Trophoblast cell (in vitro differentiated cells and primary cell): Measurements from ENCODE around the gene RECK.
A peak's percentile ranks its signal among the peaks of the same experiment; 100 is the strongest.

ENCODE experiments used
- DNase-seq, 2 donors: peaks; one replicate each; pipeline ENCODE4 v3.0.0-alpha.2; 2016
- H2AFZ ChIP-seq: 2 replicates; pipeline ENCODE4 v1.6.1; 2013; ENCODE audit warnings: low read length, moderate library complexity, mild to moderate bottlenecking; ENCODE audit not compliant: insufficient read depth, poor library complexity
- H2AK5ac ChIP-seq: 2 replicates; pipeline ENCODE4 v1.6.1; 2013; ENCODE audit warnings: mild to moderate bottlenecking, low read length
- H2BK120ac ChIP-seq: 2 replicates; pipeline ENCODE4 v1.6.1; 2013; ENCODE audit warnings: low read length, mild to moderate bottlenecking, moderate library complexity; ENCODE audit not compliant: insufficient read depth, poor library complexity
- H2BK12ac ChIP-seq: 2 replicates; pipeline ENCODE4 v1.6.1; 2013; ENCODE audit warnings: mild to moderate bottlenecking, low read length, moderate library complexity
- H2BK5ac ChIP-seq: 2 replicates; pipeline ENCODE4 v1.6.1; 2013; ENCODE audit warnings: low read length, low read depth, moderate library complexity, mild to moderate bottlenecking; ENCODE audit not compliant: poor library complexity
- H3K14ac ChIP-seq: 2 replicates; pipeline ENCODE4 v1.6.1; 2013; ENCODE audit warnings: mild to moderate bottlenecking, low read length
- H3K18ac ChIP-seq: 2 replicates; pipeline ENCODE4 v1.6.1; 2013; ENCODE audit warnings: mild to moderate bottlenecking, low read length
- H3K23ac ChIP-seq: 2 replicates; pipeline ENCODE4 v1.6.1; 2013; ENCODE audit warnings: low read length
- H3K27ac ChIP-seq: 2 replicates; pipeline ENCODE4 v1.5.1; 2013; ENCODE audit warnings: low read depth, mild to moderate bottlenecking, inconsistent platforms, low read length, moderate library complexity
- H3K27me3 ChIP-seq: 2 replicates; pipeline ENCODE4 v1.6.1; 2013; ENCODE audit warnings: inconsistent platforms, mild to moderate bottlenecking, low read length, moderate library complexity; ENCODE audit not compliant: insufficient read depth
- H3K36me3 ChIP-seq, 2 experiments: 1 replicate in 1 of 2; 2 replicates in 1 of 2; pipeline ENCODE4 v1.6.1; 2013; ENCODE audit warnings: low read length in 2 of 2, mild to moderate bottlenecking in 2 of 2, moderate library complexity in 1 of 2; ENCODE audit not compliant: insufficient read depth in 2 of 2, control insufficient read depth in 1 of 2
- H3K4ac ChIP-seq: 2 replicates; pipeline ENCODE4 v1.6.1; 2013; ENCODE audit warnings: low read depth, mild to moderate bottlenecking, low read length, moderate library complexity
- H3K4me1 ChIP-seq, 2 experiments: 1 replicate in 1 of 2; 2 replicates in 1 of 2; pipeline ENCODE4 v1.6.1; 2013; ENCODE audit warnings: low read length in 2 of 2, mild to moderate bottlenecking in 2 of 2, moderate library complexity in 1 of 2; ENCODE audit not compliant: insufficient read depth in 2 of 2, control insufficient read depth in 1 of 2
- H3K4me2 ChIP-seq: 2 replicates; pipeline ENCODE4 v1.6.1; 2013; ENCODE audit warnings: inconsistent platforms, mild to moderate bottlenecking, low read length, moderate library complexity
- H3K4me3 ChIP-seq: 2 replicates; pipeline ENCODE4 v1.5.1; 2013; ENCODE audit warnings: mild to moderate bottlenecking, low read depth, low read length, inconsistent platforms
- H3K79me1 ChIP-seq: one replicate; pipeline ENCODE4 v1.6.1; 2013; ENCODE audit warnings: low read length
- H3K79me2 ChIP-seq: 2 replicates; pipeline ENCODE4 v1.6.1; 2013; ENCODE audit warnings: low read length, mild to moderate bottlenecking; ENCODE audit not compliant: control insufficient read depth, insufficient read depth, poor library complexity
- H3K9ac ChIP-seq: 2 replicates; pipeline ENCODE4 v1.6.1; 2013; ENCODE audit warnings: mild to moderate bottlenecking, low read length
- H3K9me3 ChIP-seq: 2 replicates; pipeline ENCODE4 v1.6.1; 2013; ENCODE audit warnings: low read depth, mild to moderate bottlenecking, control low read depth, inconsistent platforms, low read length; ENCODE audit not compliant: insufficient read depth
- H4K12ac ChIP-seq: 2 replicates; pipeline ENCODE4 v1.6.1; 2013; ENCODE audit warnings: low read depth, mild to moderate bottlenecking, low read length, moderate library complexity
- H4K8ac ChIP-seq: 2 replicates; pipeline ENCODE4 v1.6.1; 2013; ENCODE audit warnings: low read depth, mild to moderate bottlenecking, low read length, moderate library complexity
- H4K91ac ChIP-seq: one replicate; pipeline ENCODE4 v1.6.1; 2013; ENCODE audit warnings: low read depth, mild to moderate bottlenecking, low read length, moderate library complexity
- WGBS: extraction: QIAGEN DNeasy Blood & Tissue Kit; methylation state at CpG from one replicate; pipeline ENCODE4 v1.1.7; 2013; ENCODE audit warnings: missing lambda C conversion rate; ENCODE audit not compliant: insufficient read length, insufficient coverage; ENCODE audit errors: extremely low coverage; 5-methylcytosine and 5-hydroxymethylcytosine counted together

RECK gene

DNA sequence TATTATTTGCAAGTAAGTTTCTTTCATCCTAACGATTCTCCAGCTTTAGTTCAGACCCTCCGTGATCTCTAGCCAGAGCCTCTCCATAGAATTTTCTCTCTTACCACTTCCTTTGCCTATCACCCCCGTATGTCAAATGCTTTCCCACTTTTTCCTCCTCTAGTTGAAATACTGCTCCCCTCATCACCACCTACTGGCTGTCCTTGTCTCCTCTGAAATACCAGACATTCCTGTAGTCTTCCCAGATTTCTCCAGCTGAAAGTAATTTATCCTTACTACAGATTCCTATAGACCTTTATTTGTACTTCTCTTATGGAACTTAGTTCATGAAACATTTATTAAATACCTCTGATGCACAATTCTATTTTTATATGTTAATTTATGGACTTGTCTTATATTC lies 63.8 kb downstream of the RECK start:
- Histone ChIP-seq H4K12ac (no peak overlapping the region), H3K4ac (no peak overlapping the region), H2AFZ (no peak overlapping the region), H3K9me3 (no peaks in the 10 kb centered on the region), H2BK120ac (no peak overlapping the region), H3K14ac (no peak overlapping the region), H3K4me3 (no peak overlapping the region), H2BK5ac (no peak overlapping the region), H3K4me2 (no peak overlapping the region), H2AK5ac (no peak overlapping the region), H3K79me2 (no peaks in the 10 kb centered on the region), H3K9ac (no peak overlapping the region), H3K27ac (peak overlapping the region; percentile 60), H3K27me3 (no peaks in the 10 kb centered on the region), H4K91ac (no peak overlapping the region), H3K36me3 (no peaks in the 10 kb centered on the region), H2BK12ac (no peak overlapping the region), H3K23ac (no peak overlapping the region), H3K79me1 (peaks cover 10% of the 10 kb centered on the region), H3K4me1 (peaks cover 2 to 6% of the 10 kb centered on the region in 2 experiments), H4K8ac (no peak overlapping the region), H3K18ac (no peak overlapping the region)
- no CpG with 5 or more reads among the region's 3 CpGs for WGBS
- DNase-seq = no peak

DNA sequence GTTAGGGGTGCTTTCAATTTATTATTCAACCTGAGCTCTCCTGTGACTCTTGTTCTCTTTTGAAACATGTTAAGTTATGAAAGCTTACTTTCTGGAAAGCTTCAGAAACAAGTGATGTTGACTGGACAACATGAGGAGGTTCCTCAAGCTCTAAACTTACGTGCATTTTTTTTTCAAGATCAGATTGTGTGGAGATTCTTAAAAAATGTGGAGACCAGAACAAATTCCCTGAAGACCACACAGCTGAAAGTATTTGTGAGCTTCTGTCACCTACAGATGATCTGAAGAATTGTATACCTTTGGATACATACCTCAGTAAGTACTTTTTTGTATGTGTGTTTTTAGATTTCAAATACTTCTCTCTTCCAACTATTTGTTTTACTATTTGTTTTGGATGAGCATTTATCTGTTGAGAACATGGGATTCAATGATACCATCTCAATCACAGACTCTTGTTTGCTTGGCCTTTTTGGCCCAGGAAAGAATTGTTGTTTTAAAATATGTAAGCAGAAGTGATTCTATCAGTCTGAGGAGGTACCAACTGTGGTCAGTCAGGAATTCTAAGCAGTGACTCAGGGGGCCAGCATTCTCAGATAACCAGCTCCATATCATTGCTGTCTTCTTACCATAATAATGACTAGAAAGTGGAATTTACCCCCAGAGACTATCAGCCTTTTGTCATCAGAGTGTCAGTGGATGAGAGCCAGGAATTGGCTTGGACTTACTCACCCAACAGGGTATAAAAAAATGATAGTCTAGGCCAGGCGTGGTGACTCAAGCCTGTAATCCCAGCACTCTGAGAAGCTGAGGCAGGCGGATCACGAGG lies 65.4 kb downstream of the RECK start:
- Histone ChIP-seq H3K27me3 (no peaks in the 10 kb centered on the region), H3K23ac (no peak overlapping the region), H4K8ac (no peak overlapping the region), H3K4me2 (no peak overlapping the region), H4K12ac (no peak overlapping the region), H2BK120ac (no peak overlapping the region), H3K27ac (peak overlapping the region; percentile 85), H3K79me1 (peaks cover 10% of the 10 kb centered on the region), H3K36me3 (no peaks in the 10 kb centered on the region), H2BK5ac (no peak overlapping the region), H4K91ac (no peak overlapping the region), H3K14ac (no peak overlapping the region), H3K9me3 (no peaks in the 10 kb centered on the region), H3K4me3 (no peak overlapping the region), H3K4ac (no peak overlapping the region), H2AFZ (no peak overlapping the region), H2AK5ac (no peak overlapping the region), H3K18ac (no peak overlapping the region), H3K79me2 (no peaks in the 10 kb centered on the region), H2BK12ac (no peak overlapping the region), H3K9ac (no peak overlapping the region), H3K4me1 (peaks cover 2 to 6% of the 10 kb centered on the region in 2 experiments)
- WGBS = no CpG with 5 or more reads among the region's 4 CpGs
- peak; percentile 95 to 97 for DNase-seq

DNA sequence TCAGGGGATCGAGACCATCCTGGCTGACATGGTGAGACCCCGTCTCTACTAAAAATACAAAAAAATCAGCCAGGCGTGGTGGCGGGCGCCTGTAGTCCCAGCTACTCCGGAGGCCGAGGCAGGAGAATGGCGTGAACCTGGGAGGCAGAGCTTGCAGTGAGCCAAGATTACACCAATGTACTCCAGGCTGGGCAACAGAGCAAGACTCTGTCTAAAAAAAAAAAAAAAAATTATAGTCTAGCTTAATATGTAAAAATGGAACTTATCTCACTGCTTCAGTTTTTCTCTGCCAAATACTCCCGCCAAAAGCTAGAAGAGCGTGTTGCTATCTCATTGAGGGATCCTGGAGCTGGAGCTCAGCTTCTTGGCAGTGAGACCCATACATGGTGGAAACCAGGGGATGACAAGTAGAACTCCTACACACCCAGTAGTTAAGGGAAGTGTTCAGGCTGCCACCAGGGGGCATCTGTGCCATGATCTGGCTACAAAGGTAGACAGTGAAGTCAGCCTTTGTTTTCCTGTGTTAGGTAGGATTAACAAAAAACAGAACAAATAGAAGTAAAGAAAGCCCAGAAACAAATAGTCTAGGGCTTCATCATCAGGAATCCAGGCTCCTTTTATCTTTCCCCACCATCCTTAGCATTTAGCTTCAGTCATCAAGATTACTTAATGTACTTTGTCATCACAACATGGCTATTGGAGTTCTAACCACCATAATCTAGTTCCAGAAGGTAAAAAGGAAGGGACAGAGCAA lies 66.2 kb downstream of the RECK start:
- Histone ChIP-seq H3K36me3 (no peaks in the 10 kb centered on the region), H3K4me3 (no peak overlapping the region), H4K8ac (peak overlapping the region; percentile 36), H3K23ac (no peak overlapping the region), H3K4ac (peak overlapping the region; percentile 9), H3K4me2 (no peak overlapping the region), H3K79me2 (no peaks in the 10 kb centered on the region), H3K9me3 (no peaks in the 10 kb centered on the region), H2BK5ac (peak overlapping the region; percentile 55), H2AK5ac (peak overlapping the region; percentile 35), H2BK12ac (peak overlapping the region; percentile 72), H4K12ac (no peak overlapping the region), H4K91ac (peak overlapping the region; percentile 66), H3K27ac (peak overlapping the region; percentile 85), H3K9ac (no peak overlapping the region), H3K18ac (no peak overlapping the region), H3K4me1 (peaks cover 2 to 6% of the 10 kb centered on the region in 2 experiments), H3K14ac (no peak overlapping the region), H2BK120ac (peak overlapping the region; percentile 79), H3K27me3 (no peaks in the 10 kb centered on the region), H3K79me1 (peaks cover 10% of the 10 kb centered on the region), H2AFZ (no peak overlapping the region)
- peak; percentile 94 to 98 for DNase-seq
- WGBS = no CpG with 5 or more reads among the region's 10 CpGs

DNA sequence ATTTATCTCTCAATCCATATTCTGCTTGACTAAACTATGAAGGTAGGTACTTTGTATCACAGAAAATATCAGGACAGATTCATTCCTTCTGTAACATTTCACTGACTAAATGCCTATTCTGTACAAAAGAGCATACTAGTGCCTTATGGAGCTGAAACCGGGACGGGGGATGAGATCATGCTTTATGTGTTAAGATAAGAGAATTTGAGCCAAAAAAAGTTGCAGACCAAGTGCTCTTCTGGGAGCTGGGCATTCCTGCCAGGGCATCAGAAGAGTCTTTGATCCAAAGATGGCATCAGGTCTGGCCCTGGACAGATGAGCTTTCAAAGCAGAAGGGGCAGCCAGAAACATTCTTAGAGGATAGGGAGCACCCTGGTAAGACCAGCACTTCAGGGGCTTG lies 72.4 kb downstream of the RECK start:
- Histone ChIP-seq H3K27ac (no peak overlapping the region), H3K14ac (no peak overlapping the region), H2BK12ac (peak overlapping the region; percentile 64), H2AK5ac (no peak overlapping the region), H2AFZ (no peak overlapping the region), H3K9ac (no peak overlapping the region), H4K12ac (no peak overlapping the region), H3K4me1 (no peaks in the 10 kb centered on the region), H3K36me3 (no peaks in the 10 kb centered on the region), H3K79me1 (no peaks in the 10 kb centered on the region), H3K4ac (no peak overlapping the region), H3K27me3 (no peaks in the 10 kb centered on the region), H2BK5ac (no peak overlapping the region), H3K4me3 (no peak overlapping the region), H3K79me2 (no peaks in the 10 kb centered on the region), H3K9me3 (no peaks in the 10 kb centered on the region), H3K23ac (no peak overlapping the region), H2BK120ac (no peak overlapping the region), H3K4me2 (no peak overlapping the region), H3K18ac (no peak overlapping the region), H4K8ac (no peak overlapping the region), H4K91ac (no peak overlapping the region)
- DNase-seq = no peak
- no CpG with 5 or more reads among the region's 2 CpGs for WGBS
